Loucy (cell line): ENCODE measurements around the gene PRKN.

Source experiments
- H2AFZ ChIP-seq: fragments of 200-600 bp; sonication (generic); 2 replicates; pipeline ENCODE4 v1.6.0; 2016; ENCODE audit warnings: antibody characterized with exemption, mild to moderate bottlenecking, low read length, moderate library complexity
- H3F3A ChIP-seq: fragments of 200-600 bp; 2 replicates; pipeline ENCODE4 v1.6.0; 2016; ENCODE audit warnings: antibody characterized with exemption, low read depth, mild to moderate bottlenecking
- H3K27me3 ChIP-seq: fragments of 200-600 bp; sonication (generic); 2 replicates; pipeline ENCODE4 v1.6.1; 2014; ENCODE audit warnings: low read length, mild to moderate bottlenecking; ENCODE audit not compliant: insufficient read depth, poor library complexity, severe bottlenecking
- H3K36me3 ChIP-seq: fragments of 200-600 bp; sonication (generic); 2 replicates; pipeline ENCODE4 v1.6.1; 2016; ENCODE audit warnings: low read length; ENCODE audit not compliant: insufficient read depth
- H3K4me1 ChIP-seq: fragments of 200-600 bp; sonication (generic); 2 replicates; pipeline ENCODE4 v1.5.1; 2014; ENCODE audit warnings: low read length, mild to moderate bottlenecking; ENCODE audit not compliant: insufficient read depth, poor library complexity, severe bottlenecking
- H3K4me2 ChIP-seq: fragments of 200-600 bp; sonication (generic); 2 replicates; pipeline ENCODE4 v1.6.0; 2014; ENCODE audit warnings: antibody characterized with exemption, low read length, low read depth, mild to moderate bottlenecking; ENCODE audit not compliant: poor library complexity, severe bottlenecking
- H3K4me3 ChIP-seq: fragments of 200-600 bp; sonication (generic); 2 replicates; pipeline ENCODE4 v1.5.1; 2014; ENCODE audit warnings: low read length, mild to moderate bottlenecking, mixed read lengths; ENCODE audit not compliant: poor library complexity, severe bottlenecking
- H3K79me2 ChIP-seq: fragments of 200-600 bp; sonication (generic); 2 replicates; pipeline ENCODE4 v1.6.1; 2014; ENCODE audit warnings: low read length; ENCODE audit not compliant: insufficient read depth
- H3K9ac ChIP-seq: fragments of 200-600 bp; sonication (generic); 2 replicates; pipeline ENCODE4 v1.6.0; 2014; ENCODE audit warnings: mild to moderate bottlenecking, low read depth, low read length, moderate library complexity; ENCODE audit not compliant: poor library complexity, severe bottlenecking
- H3K9me2 ChIP-seq: fragments of 200-600 bp; sonication (generic); replicated peaks from 2 replicates; pipeline ENCODE4 v1.6.1; 2016; ENCODE audit warnings: low read depth, low read length, mixed read lengths
- H3K9me3 ChIP-seq: fragments of 200-600 bp; sonication (generic); 2 replicates; pipeline ENCODE4 v1.6.1; 2014; ENCODE audit warnings: mild to moderate bottlenecking, antibody characterized with exemption, low read length, low read depth; ENCODE audit not compliant: insufficient read depth
- H4K20me1 ChIP-seq: fragments of 200-600 bp; sonication (generic); 2 replicates; pipeline ENCODE4 v1.6.0; 2014; ENCODE audit warnings: antibody characterized with exemption, low read length, mild to moderate bottlenecking; ENCODE audit not compliant: insufficient read depth, poor library complexity, severe bottlenecking
- EZH2phosphoT487 ChIP-seq: fragments of 200-600 bp; IDR thresholded peaks from 2 replicates; pipeline ENCODE4 v1.6.1; 2018; ENCODE audit warnings: antibody characterized with exemption, mild to moderate bottlenecking, moderate library complexity, borderline replicate concordance
- TF ChIP-seq, protein P1 (sequence below): fragments of 200-600 bp; sonication (generic); conservative IDR thresholded peaks from 2 replicates; pipeline ENCODE4 v1.5.1; 2014; ENCODE audit warnings: mild to moderate bottlenecking, antibody characterized with exemption, low read length

Gene PRKN

DNA sequence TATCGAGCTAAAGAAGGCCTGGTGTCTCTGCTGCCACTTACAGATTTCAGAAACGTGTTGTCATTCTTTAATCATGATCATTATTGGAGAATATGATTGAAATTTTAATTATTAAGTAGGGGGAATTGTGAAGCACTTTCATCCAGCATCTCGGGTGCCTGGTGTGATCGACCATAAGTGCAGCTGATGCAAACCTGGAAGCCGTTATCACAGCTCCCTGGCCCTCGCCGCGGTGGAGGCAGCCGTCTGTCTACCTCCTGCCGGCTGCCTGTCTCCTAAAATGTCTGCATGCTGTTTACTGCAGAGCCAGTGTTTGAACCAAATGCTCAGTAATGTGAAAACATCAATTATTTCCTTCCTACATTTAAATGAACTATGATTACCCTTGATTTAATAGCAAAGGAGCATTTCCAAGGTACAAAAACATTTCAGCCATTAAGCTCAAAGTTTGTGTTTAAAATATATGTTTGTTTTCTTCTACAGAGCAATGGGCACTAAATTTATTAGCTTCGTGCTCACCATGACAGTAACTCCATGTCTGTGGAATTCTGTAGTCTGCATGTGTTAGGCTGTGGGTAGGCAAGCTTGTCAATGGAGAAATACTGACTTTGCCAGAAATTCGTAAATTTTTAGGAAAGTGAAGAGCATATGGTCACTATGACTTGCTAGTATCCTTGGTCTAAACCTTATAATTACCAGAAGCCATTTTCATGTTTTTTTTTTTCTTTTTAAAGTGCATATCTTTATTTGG, 1269.2 kb downstream of the PRKN start:
- H3K9me2 ChIP-seq: no peaks in the 10 kb centered on the region
- no peak overlapping the region for H3K4me2 ChIP-seq
- TF ChIP-seq, protein P1, sequence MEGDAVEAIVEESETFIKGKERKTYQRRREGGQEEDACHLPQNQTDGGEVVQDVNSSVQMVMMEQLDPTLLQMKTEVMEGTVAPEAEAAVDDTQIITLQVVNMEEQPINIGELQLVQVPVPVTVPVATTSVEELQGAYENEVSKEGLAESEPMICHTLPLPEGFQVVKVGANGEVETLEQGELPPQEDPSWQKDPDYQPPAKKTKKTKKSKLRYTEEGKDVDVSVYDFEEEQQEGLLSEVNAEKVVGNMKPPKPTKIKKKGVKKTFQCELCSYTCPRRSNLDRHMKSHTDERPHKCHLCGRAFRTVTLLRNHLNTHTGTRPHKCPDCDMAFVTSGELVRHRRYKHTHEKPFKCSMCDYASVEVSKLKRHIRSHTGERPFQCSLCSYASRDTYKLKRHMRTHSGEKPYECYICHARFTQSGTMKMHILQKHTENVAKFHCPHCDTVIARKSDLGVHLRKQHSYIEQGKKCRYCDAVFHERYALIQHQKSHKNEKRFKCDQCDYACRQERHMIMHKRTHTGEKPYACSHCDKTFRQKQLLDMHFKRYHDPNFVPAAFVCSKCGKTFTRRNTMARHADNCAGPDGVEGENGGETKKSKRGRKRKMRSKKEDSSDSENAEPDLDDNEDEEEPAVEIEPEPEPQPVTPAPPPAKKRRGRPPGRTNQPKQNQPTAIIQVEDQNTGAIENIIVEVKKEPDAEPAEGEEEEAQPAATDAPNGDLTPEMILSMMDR: no peak
- no peak for TF ChIP-seq EZH2phosphoT487
- no peaks in the 10 kb centered on the region for H3K36me3 ChIP-seq
- no peaks in the 10 kb centered on the region for H3F3A ChIP-seq
- no peaks in the 10 kb centered on the region for H3K27me3 ChIP-seq
- H4K20me1 ChIP-seq: no peaks in the 10 kb centered on the region
- no peaks in the 10 kb centered on the region for H3K9me3 ChIP-seq
- H3K4me1 ChIP-seq: no peaks in the 10 kb centered on the region
- no peak overlapping the region for H3K9ac ChIP-seq
- no peaks in the 10 kb centered on the region for H3K79me2 ChIP-seq
- H2AFZ ChIP-seq: no peak overlapping the region
- H3K4me3 ChIP-seq: no peak overlapping the region

DNA sequence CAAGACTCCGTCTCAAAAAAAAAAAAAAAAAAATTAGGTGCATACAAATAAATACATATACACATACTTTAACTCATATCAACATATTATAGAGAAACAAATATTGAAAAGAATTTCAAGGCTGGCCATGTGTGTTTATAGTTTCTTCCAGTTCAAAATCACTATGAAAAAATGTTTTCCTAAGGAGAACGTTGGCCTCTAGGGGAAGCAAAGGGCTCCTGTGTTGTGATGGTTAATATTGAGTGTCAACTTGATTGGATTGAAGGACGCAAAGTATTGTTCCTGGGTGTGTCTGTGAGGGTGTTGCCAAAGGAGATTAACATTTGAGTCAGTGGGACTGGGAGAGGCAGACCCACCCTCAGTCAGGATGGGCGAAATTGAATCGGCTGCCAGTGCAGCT, 1271.7 kb downstream of the PRKN start:
- Histone ChIP-seq H3F3A (no peaks in the 10 kb centered on the region), H3K9me3 (no peaks in the 10 kb centered on the region), H2AFZ (no peak overlapping the region), H3K36me3 (no peaks in the 10 kb centered on the region), H3K4me2 (no peak overlapping the region), H3K9ac (no peak overlapping the region), H4K20me1 (no peaks in the 10 kb centered on the region), H3K4me1 (no peaks in the 10 kb centered on the region), H3K27me3 (no peaks in the 10 kb centered on the region), H3K9me2 (no peaks in the 10 kb centered on the region), H3K4me3 (no peak overlapping the region), H3K79me2 (no peaks in the 10 kb centered on the region)
- TF ChIP-seq EZH2phosphoT487: no peak
- TF ChIP-seq, protein P1: no peak

GRCh38 chr6:161453558-161453957, 1274.0 kb downstream of the PRKN start:
- TF ChIP-seq EZH2phosphoT487: no peak
- TF ChIP-seq, protein P1: no peak
- no peaks in the 10 kb centered on the region for H3K36me3 ChIP-seq

More at GRCh38 chr6:161453558-161453957, 1274.0 kb downstream of the PRKN start:
- Histone ChIP-seq H2AFZ (no peak overlapping the region), H3K9ac (no peak overlapping the region), H3K4me3 (no peak overlapping the region), H3K79me2 (no peaks in the 10 kb centered on the region), H3K27me3 (no peaks in the 10 kb centered on the region), H3K4me1 (no peaks in the 10 kb centered on the region), H3K9me2 (no peaks in the 10 kb centered on the region), H4K20me1 (no peaks in the 10 kb centered on the region), H3K9me3 (no peaks in the 10 kb centered on the region), H3K4me2 (no peak overlapping the region), H3F3A (no peaks in the 10 kb centered on the region)
